SK-N-SH treated with all-trans-retinoic acid at 6 μM for 48 hours (cell line): ENCODE data around the gene NAA11.

Experiments used
- ATAC-seq: fragments of 200-7000 bp; cut with Tn5 transposase; 3 replicates; pipeline ENCODE4 v1.9.1; 2020; ENCODE audit warnings: mild to moderate bottlenecking, moderate library complexity
- BACH2 ChIP-seq: fragments of 250-450 bp; sonication (Bioruptor Pico); IDR thresholded peaks from 2 replicates; pipeline ENCODE4 v1.9.0; 2021; ENCODE audit warnings: mild to moderate bottlenecking, borderline replicate concordance
- CSDC2 ChIP-seq: fragments of 250-450 bp; sonication (Bioruptor Pico); IDR thresholded peaks from 2 replicates; pipeline ENCODE4 v1.5.0; 2020; ENCODE audit warnings: mild to moderate bottlenecking, moderate library complexity
- ESRRG ChIP-seq: fragments of 250-450 bp; sonication (Bioruptor Pico); IDR thresholded peaks from 2 replicates; pipeline ENCODE4 v1.6.1; 2021; ENCODE audit warnings: mild to moderate bottlenecking
- GLIS3 ChIP-seq: fragments of 250-450 bp; sonication (Bioruptor Pico); IDR thresholded peaks from 2 replicates; pipeline ENCODE4 v1.5.0; 2020; ENCODE audit warnings: mild to moderate bottlenecking, moderate library complexity
- ISL1 ChIP-seq: fragments of 250-450 bp; sonication (Bioruptor Pico); IDR thresholded peaks from 2 replicates; pipeline ENCODE4 v2.1.2; 2022; ENCODE audit warnings: mild to moderate bottlenecking, moderate library complexity
- OSR1 ChIP-seq: fragments of 250-450 bp; sonication (Bioruptor Pico); IDR thresholded peaks from 2 replicates; pipeline ENCODE4 v1.8.0; 2022; ENCODE audit warnings: moderate library complexity, mild to moderate bottlenecking, inconsistent platforms
- PPARA ChIP-seq: fragments of 250-450 bp; sonication (Bioruptor Pico); IDR thresholded peaks from 2 replicates; pipeline ENCODE4 v1.5.0; 2020; ENCODE audit warnings: mild to moderate bottlenecking, borderline replicate concordance
- TCF4 ChIP-seq: fragments of 250-450 bp; sonication (Bioruptor Pico); IDR thresholded peaks from 2 replicates; pipeline ENCODE4 v1.8.0; 2021; ENCODE audit warnings: mild to moderate bottlenecking, moderate library complexity, borderline replicate concordance
- TOX ChIP-seq: fragments of 250-450 bp; sonication (Bioruptor Pico); IDR thresholded peaks from 2 replicates; pipeline ENCODE4 v1.8.0; 2021; ENCODE audit warnings: mild to moderate bottlenecking, moderate library complexity, borderline replicate concordance
- ZC3H10 ChIP-seq: fragments of 250-450 bp; sonication (Bioruptor Pico); IDR thresholded peaks from 2 replicates; pipeline ENCODE4 v1.5.1; 2021; ENCODE audit warnings: mild to moderate bottlenecking, moderate library complexity
- ZFP3 ChIP-seq: fragments of 250-450 bp; sonication (Bioruptor Pico); IDR thresholded peaks from 2 replicates; pipeline ENCODE4 v1.5.0; 2020; ENCODE audit warnings: mild to moderate bottlenecking, moderate library complexity
- ZFP30 ChIP-seq: fragments of 450-650 bp; formaldehyde crosslinking; IDR thresholded peaks from 2 replicates; pipeline ENCODE4 v1.5.0; 2022; ENCODE audit warnings: mild to moderate bottlenecking, moderate library complexity
- ZNF565 ChIP-seq: fragments of 450-650 bp; formaldehyde crosslinking; conservative IDR thresholded peaks from 2 replicates; pipeline ENCODE4 v1.5.0; 2020; ENCODE audit warnings: low read depth, mild to moderate bottlenecking, moderate library complexity
- ZNF70 ChIP-seq: fragments of 450-650 bp; formaldehyde crosslinking; IDR thresholded peaks from 2 replicates; pipeline ENCODE4 v1.5.0; 2020; ENCODE audit warnings: mild to moderate bottlenecking, moderate library complexity
- ZNF8 ChIP-seq: fragments of 450-650 bp; formaldehyde crosslinking; IDR thresholded peaks from 2 replicates; pipeline ENCODE4 v1.5.0; 2020; ENCODE audit warnings: mild to moderate bottlenecking, moderate library complexity
- TF ChIP-seq, protein P1 (sequence below): fragments of 250-450 bp; sonication (Bioruptor Pico); IDR thresholded peaks from 2 replicates; pipeline ENCODE4 v1.5.1; 2021; ENCODE audit warnings: mild to moderate bottlenecking, moderate library complexity
- TF ChIP-seq, protein P2 (sequence below): fragments of 250-450 bp; sonication (Bioruptor Pico); IDR thresholded peaks from 2 replicates; pipeline ENCODE4 v1.5.0; 2020; ENCODE audit warnings: mild to moderate bottlenecking, moderate library complexity
- TF ChIP-seq, protein P3 (sequence below): fragments of 250-450 bp; sonication (Bioruptor Pico); IDR thresholded peaks from 2 replicates; pipeline ENCODE4 v1.5.1; 2020; ENCODE audit warnings: low read depth, mild to moderate bottlenecking, moderate library complexity
- TF ChIP-seq, protein P4 (sequence below): fragments of 250-450 bp; sonication (Bioruptor Pico); IDR thresholded peaks from 2 replicates; pipeline ENCODE4 v1.8.0; 2021; ENCODE audit warnings: low read depth, mild to moderate bottlenecking, moderate library complexity, borderline replicate concordance

Gene NAA11

DNA sequence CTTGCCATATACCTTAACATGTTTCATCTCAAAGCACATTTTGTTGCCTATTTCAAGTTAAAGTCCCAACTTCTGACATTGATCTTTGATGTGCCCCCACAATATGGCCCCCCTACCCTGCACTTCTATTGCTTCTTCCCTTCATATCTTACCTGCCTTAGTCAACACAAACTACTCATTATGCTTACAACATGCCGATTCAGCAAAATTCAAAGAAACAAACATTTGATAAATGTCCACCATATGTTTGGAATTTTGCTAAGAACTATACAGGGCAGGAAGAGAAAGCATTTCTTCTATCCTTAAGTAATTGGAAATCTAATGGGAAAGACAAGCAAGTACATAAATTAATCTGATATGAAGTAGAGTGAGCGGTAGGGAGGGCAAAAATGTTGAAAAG is 25.6 kb downstream of the NAA11 start:
- no peak for ATAC-seq
- TF ChIP-seq, protein P1, sequence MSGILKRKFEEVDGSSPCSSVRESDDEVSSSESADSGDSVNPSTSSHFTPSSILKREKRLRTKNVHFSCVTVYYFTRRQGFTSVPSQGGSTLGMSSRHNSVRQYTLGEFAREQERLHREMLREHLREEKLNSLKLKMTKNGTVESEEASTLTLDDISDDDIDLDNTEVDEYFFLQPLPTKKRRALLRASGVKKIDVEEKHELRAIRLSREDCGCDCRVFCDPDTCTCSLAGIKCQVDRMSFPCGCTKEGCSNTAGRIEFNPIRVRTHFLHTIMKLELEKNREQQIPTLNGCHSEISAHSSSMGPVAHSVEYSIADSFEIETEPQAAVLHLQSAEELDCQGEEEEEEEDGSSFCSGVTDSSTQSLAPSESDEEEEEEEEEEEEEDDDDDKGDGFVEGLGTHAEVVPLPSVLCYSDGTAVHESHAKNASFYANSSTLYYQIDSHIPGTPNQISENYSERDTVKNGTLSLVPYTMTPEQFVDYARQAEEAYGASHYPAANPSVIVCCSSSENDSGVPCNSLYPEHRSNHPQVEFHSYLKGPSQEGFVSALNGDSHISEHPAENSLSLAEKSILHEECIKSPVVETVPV (CRISPR knock-in tag), result no peak
- TF ChIP-seq, protein P2, sequence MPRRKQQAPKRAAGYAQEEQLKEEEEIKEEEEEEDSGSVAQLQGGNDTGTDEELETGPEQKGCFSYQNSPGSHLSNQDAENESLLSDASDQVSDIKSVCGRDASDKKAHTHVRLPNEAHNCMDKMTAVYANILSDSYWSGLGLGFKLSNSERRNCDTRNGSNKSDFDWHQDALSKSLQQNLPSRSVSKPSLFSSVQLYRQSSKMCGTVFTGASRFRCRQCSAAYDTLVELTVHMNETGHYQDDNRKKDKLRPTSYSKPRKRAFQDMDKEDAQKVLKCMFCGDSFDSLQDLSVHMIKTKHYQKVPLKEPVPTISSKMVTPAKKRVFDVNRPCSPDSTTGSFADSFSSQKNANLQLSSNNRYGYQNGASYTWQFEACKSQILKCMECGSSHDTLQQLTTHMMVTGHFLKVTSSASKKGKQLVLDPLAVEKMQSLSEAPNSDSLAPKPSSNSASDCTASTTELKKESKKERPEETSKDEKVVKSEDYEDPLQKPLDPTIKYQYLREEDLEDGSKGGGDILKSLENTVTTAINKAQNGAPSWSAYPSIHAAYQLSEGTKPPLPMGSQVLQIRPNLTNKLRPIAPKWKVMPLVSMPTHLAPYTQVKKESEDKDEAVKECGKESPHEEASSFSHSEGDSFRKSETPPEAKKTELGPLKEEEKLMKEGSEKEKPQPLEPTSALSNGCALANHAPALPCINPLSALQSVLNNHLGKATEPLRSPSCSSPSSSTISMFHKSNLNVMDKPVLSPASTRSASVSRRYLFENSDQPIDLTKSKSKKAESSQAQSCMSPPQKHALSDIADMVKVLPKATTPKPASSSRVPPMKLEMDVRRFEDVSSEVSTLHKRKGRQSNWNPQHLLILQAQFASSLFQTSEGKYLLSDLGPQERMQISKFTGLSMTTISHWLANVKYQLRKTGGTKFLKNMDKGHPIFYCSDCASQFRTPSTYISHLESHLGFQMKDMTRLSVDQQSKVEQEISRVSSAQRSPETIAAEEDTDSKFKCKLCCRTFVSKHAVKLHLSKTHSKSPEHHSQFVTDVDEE (CRISPR knock-in tag), result no peak
- no peak for TF ChIP-seq ISL1 (CRISPR knock-in tag)
- no peak for TF ChIP-seq BACH2 (CRISPR knock-in tag)
- no peak for TF ChIP-seq ZNF565 (CRISPR knock-in tag)
- TF ChIP-seq OSR1 (CRISPR knock-in tag), result no peak
- TF ChIP-seq ZFP30, result no peak
- no peak for TF ChIP-seq CSDC2

DNA sequence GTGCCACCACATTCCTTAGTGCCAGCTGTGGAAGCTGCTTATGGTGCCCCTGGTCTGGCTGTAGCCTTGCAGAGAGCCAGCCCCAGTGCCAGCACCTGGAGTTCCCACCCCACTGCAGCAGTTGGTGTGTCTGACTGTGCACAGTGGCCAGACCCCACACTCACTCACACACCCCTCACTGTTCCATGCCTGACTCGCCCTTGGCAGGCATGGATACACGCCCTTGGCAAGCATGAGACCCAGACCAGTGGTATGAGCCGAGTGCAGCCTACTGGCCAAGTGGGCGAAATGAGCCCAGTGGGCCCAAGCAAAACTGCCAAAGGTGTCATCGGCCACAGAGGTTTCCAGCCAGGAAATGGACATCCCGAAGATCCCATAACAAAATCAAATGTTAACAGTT is 27.4 kb downstream of the NAA11 start:
- ATAC-seq, result no peak
- TF ChIP-seq, protein P3, sequence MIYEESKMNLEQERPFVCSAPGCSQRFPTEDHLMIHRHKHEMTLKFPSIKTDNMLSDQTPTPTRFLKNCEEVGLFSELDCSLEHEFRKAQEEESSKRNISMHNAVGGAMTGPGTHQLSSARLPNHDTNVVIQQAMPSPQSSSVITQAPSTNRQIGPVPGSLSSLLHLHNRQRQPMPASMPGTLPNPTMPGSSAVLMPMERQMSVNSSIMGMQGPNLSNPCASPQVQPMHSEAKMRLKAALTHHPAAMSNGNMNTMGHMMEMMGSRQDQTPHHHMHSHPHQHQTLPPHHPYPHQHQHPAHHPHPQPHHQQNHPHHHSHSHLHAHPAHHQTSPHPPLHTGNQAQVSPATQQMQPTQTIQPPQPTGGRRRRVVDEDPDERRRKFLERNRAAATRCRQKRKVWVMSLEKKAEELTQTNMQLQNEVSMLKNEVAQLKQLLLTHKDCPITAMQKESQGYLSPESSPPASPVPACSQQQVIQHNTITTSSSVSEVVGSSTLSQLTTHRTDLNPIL, result no peak
- TF ChIP-seq ISL1 (CRISPR knock-in tag) (no peak), ZNF565 (CRISPR knock-in tag) (no peak), ZNF70 (CRISPR knock-in tag) (no peak), ZFP30 (no peak), ZNF8 (CRISPR knock-in tag) (no peak), ESRRG (no peak), GLIS3 (CRISPR knock-in tag) (no peak), PPARA (no peak), ZC3H10 (CRISPR knock-in tag) (no peak), OSR1 (CRISPR knock-in tag) (no peak), TCF4 (CRISPR knock-in tag) (no peak)
- TF ChIP-seq, protein P1 (CRISPR knock-in tag), result no peak
- TF ChIP-seq, protein P4, sequence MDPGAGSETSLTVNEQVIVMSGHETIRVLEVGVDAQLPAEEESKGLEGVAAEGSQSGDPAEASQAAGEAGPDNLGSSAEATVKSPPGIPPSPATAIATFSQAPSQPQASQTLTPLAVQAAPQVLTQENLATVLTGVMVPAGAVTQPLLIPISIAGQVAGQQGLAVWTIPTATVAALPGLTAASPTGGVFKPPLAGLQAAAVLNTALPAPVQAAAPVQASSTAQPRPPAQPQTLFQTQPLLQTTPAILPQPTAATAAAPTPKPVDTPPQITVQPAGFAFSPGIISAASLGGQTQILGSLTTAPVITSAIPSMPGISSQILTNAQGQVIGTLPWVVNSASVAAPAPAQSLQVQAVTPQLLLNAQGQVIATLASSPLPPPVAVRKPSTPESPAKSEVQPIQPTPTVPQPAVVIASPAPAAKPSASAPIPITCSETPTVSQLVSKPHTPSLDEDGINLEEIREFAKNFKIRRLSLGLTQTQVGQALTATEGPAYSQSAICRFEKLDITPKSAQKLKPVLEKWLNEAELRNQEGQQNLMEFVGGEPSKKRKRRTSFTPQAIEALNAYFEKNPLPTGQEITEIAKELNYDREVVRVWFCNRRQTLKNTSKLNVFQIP (CRISPR knock-in tag), result no peak
- TF ChIP-seq, protein P2 (CRISPR knock-in tag), result no peak

DNA sequence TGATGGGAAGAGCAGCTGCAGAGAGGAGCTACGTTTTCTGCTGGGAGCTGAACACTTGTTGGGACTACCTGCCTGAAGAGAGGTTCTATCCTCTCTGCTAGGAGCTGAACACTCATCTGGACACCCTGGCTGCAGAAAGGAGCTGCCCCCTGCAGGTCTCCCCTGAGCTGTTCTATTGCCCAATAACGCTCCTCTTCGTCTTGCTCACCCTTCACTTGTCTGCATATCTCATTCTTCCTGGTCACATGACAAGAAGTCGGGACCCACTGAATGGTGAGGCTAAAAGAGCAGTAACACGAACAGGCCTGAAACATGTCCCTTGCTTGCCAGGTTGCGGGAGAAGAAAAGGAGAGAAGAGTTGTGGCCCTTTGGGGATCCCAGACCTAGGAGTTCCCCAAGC is 27.8 kb downstream of the NAA11 start:
- ATAC-seq, result no peak
- TF ChIP-seq BACH2 (CRISPR knock-in tag), result no peak
- TF ChIP-seq, protein P2 (CRISPR knock-in tag), result no peak
- no peak for TF ChIP-seq ZFP3 (CRISPR knock-in tag)
- no peak for TF ChIP-seq TOX (CRISPR knock-in tag)
- no peak for TF ChIP-seq ZFP30
- TF ChIP-seq PPARA, result no peak
- TF ChIP-seq, protein P3, result no peak
- no peak for TF ChIP-seq TCF4 (CRISPR knock-in tag)
- no peak for TF ChIP-seq ZNF8 (CRISPR knock-in tag)
- TF ChIP-seq ZNF70 (CRISPR knock-in tag), result no peak
